Measurements from ENCODE around the gene CTIF. TPM values are rescaled to one million over a fixed set of nuclear protein-coding genes. Genes with fewer than 3 reads are reported as not detected.

CTIF gene
- total and polyA plus RNA-seq, 4 donors, result 12.2 to 45.7 (median 32.6) TPM

- no peak overlapping the region for H3K4me3 ChIP-seq
- peaks cover 25 to 57% (median 35%) of the 10 kb centered on the region in 5 donors for H3K4me1 ChIP-seq (ENCODE audit: control insufficient read depth in 5 of 5, insufficient read depth in 5 of 5, low read length in 5 of 5)
- no peaks in the 10 kb centered on the region for H3K27me3 ChIP-seq (ENCODE audit: control insufficient read depth in 3 of 3, insufficient read depth in 3 of 3, low read length in 2 of 3)
- DNase-seq (peak; percentile 88 to 91 (median 90)), ATAC-seq (ENCODE audit: insufficient read depth, low FRiP score) (no peak)
- H3K36me3 ChIP-seq (ENCODE audit: control insufficient read depth in 4 of 4, insufficient read depth in 4 of 4, low read length in 4 of 4), result no peaks in the 10 kb centered on the region
- H3K9me3 ChIP-seq (ENCODE audit: control insufficient read depth in 4 of 4, insufficient read depth in 3 of 4, low read length in 3 of 4), result no peaks in the 10 kb centered on the region
- 19 to 32% methylated on average over 12 of the region's 12 CpGs for WGBS, 2 donors
- peak overlapping the region; percentile 48 to 54 for H3K27ac ChIP-seq (ENCODE audit: low read depth in 1 of 2, low read length in 1 of 2)
- no peak overlapping the region for H3K9ac ChIP-seq (ENCODE audit: insufficient read depth in 1 of 2, low read length in 2 of 2)
- TF ChIP-seq, protein P1, sequence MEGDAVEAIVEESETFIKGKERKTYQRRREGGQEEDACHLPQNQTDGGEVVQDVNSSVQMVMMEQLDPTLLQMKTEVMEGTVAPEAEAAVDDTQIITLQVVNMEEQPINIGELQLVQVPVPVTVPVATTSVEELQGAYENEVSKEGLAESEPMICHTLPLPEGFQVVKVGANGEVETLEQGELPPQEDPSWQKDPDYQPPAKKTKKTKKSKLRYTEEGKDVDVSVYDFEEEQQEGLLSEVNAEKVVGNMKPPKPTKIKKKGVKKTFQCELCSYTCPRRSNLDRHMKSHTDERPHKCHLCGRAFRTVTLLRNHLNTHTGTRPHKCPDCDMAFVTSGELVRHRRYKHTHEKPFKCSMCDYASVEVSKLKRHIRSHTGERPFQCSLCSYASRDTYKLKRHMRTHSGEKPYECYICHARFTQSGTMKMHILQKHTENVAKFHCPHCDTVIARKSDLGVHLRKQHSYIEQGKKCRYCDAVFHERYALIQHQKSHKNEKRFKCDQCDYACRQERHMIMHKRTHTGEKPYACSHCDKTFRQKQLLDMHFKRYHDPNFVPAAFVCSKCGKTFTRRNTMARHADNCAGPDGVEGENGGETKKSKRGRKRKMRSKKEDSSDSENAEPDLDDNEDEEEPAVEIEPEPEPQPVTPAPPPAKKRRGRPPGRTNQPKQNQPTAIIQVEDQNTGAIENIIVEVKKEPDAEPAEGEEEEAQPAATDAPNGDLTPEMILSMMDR (IDR thresholded peaks at IDR 0.05; ENCODE audit: control extremely low read depth, extremely low read depth), result no peak
These were observed 7.0 kb downstream of the CTIF start for GRCh38 chr18:48545757-48546321.

DNA sequence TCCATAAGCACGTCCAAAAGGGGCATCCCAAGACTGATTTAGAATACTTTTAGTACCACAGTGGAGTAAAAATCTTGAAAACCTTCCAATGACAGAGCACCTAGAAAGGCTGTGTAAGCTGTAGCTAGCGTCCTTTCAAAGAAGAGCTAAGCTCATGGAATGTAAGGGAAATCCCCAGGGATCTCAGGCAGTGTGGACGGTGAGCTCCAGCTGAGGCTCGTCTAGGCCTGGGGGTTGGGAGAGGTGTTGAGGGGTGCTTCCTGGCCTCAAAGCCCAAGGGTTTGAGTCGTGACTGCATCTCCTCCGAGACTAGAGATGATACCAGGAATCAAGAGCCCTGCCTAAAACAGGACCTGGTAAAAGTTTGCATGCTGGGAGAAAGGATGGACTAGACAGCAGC lies 7.6 kb downstream of the CTIF start:
- peak overlapping the region in 1 of 2 donors; percentile 48 for H3K27ac ChIP-seq (ENCODE audit: low read depth in 1 of 2, low read length in 1 of 2)
- H3K9me3 ChIP-seq (ENCODE audit: control insufficient read depth in 4 of 4, insufficient read depth in 3 of 4, low read length in 3 of 4), result no peaks in the 10 kb centered on the region
- H3K4me1 ChIP-seq (ENCODE audit: control insufficient read depth in 5 of 5, insufficient read depth in 5 of 5, low read length in 5 of 5), result peaks cover 24 to 55% (median 33%) of the 10 kb centered on the region in 5 donors
- no peaks in the 10 kb centered on the region for H3K36me3 ChIP-seq (ENCODE audit: control insufficient read depth in 4 of 4, insufficient read depth in 4 of 4, low read length in 4 of 4)
- H3K4me3 ChIP-seq, result no peak overlapping the region
- no peaks in the 10 kb centered on the region for H3K27me3 ChIP-seq (ENCODE audit: control insufficient read depth in 3 of 3, insufficient read depth in 3 of 3, low read length in 2 of 3)
- ATAC-seq (ENCODE audit: insufficient read depth, low FRiP score) (no peak), DNase-seq (peak in 1 of 3 donors; percentile 33)
- H3K9ac ChIP-seq (ENCODE audit: insufficient read depth in 1 of 2, low read length in 2 of 2), result no peak overlapping the region
- TF ChIP-seq, protein P1 (IDR thresholded peaks at IDR 0.05; ENCODE audit: control extremely low read depth, extremely low read depth), result no peak
- WGBS, 2 donors, result 74 to 87% methylated on average over 6 of the region's 6 CpGs

GRCh38 chr18:48547531-48547981 lies 8.7 kb downstream of the CTIF start:
- DNase-seq, result peak; percentile 25 to 56 (median 31)
- no peak overlapping the region for H3K9ac ChIP-seq (ENCODE audit: insufficient read depth in 1 of 2, low read length in 2 of 2)

More at GRCh38 chr18:48547531-48547981, 8.7 kb downstream of the CTIF start:
- TF ChIP-seq, protein P1 (IDR thresholded peaks at IDR 0.05; ENCODE audit: control extremely low read depth, extremely low read depth), result no peak
- H3K4me3 ChIP-seq, result no peak overlapping the region
- H3K4me1 ChIP-seq (ENCODE audit: control insufficient read depth in 5 of 5, insufficient read depth in 5 of 5, low read length in 5 of 5), result peaks cover 22 to 43% (median 30%) of the 10 kb centered on the region in 5 donors
- peak overlapping the region; percentile 27 to 50 for H3K27ac ChIP-seq (ENCODE audit: low read depth in 1 of 2, low read length in 1 of 2)
- ATAC-seq (ENCODE audit: insufficient read depth, low FRiP score), result no peak
- WGBS, 2 donors, result 88 to 92% methylated on average over 9 of the region's 9 CpGs
- no peaks in the 10 kb centered on the region for H3K36me3 ChIP-seq (ENCODE audit: control insufficient read depth in 4 of 4, insufficient read depth in 4 of 4, low read length in 4 of 4)
- H3K27me3 ChIP-seq (ENCODE audit: control insufficient read depth in 3 of 3, insufficient read depth in 3 of 3, low read length in 2 of 3), result no peaks in the 10 kb centered on the region
- H3K9me3 ChIP-seq (ENCODE audit: control insufficient read depth in 4 of 4, insufficient read depth in 3 of 4, low read length in 3 of 4), result no peaks in the 10 kb centered on the region
